Right forelimb (tissue), 1 donor: Measurements from ENCODE around the gene SLC46A3.
"Not testable (repeated sequence)": the region's sequence is repeated elsewhere in the genome, so short reads cannot be mapped to it uniquely, and the experiment has no call there.

Source experiments
- DNase-seq: peaks from one replicate; pipeline ENCODE4 v3.0.0-alpha.2; 2018

Gene SLC46A3

DNA sequence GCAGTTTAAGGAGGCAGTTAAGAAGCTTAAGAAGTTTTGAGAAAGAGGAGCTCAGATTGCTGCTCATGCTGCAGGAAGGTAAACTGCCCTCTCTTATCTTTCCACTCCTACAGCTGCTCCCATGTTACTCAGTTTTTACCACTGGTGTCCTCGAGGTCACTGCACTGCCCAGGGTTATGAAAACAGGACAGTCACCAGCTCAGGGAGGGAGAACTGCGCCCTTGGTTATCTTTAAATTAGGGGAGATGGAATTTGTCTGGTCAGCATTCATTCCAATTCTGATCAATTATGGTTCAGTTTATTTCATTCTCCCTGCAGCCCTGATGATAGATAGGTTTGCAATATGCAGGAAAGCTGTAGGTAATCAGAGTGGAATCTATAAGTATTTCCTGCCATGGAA is 10.8 kb upstream of the SLC46A3 start:
- no peak for DNase-seq

DNA sequence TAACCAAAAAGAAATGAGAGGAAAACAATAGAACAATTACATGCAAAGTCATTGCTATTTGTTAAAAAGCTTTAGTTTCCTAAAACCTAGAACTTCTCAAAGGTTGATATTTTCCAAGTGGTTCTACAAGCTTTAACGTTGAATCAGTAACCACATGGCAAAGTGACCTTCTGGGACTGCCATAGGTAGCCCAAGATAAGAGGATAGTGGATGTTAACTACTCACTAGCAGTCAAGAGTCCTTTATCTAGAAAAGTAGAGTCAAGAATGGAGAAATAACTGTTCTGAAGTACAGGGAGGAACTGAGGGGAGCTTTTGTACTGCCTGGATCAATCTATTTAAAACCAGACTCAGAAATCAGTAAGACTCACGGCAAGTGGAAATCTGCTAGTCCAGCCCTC is 9.9 kb upstream of the SLC46A3 start:
- no peak for DNase-seq

DNA sequence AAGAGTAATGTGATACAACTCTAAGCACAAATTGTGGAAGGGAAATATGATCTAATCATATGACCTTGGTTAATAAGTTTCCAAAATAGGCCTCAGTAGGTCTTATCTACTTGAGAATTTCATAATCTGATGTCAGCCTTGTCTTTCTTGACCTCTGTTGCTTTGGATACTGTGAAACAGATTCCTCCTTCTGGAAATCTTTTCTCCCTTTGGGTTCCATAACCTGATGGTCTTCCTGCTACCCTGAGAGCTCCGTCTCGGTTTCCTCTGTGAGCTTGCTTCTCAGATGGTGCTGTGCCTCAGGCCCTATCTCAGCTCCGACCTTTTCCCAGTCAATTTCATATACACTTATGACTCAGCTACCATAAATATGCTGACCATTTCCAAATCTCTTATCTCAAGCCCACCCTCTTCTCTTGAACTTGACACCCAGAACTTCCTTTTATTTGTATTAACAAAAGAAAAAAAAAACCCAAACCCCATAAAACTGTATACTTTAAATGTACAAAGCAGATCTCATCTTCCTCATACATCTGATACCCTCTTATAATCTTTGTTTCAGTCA is 6.4 kb upstream of the SLC46A3 start:
- no peak for DNase-seq

DNA sequence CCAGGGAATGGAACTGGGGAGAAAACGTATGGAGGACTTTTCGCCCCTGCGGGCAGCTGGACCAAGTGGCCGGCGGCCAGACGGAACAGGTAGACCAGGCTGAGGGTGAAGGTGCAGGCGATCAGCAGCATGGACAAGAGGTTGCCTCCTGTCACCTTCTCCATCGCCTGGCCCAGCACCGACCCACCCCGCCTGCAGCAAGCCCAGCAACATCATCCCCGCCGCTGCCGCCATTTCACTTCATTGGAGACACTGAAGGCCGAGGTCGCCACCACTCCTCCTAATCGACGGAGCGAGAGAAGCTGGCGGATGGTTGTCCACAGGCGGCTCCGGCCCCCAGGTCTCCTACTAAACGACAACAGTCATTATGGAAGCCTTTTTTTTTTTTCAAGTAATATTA is 5.0 kb upstream of the SLC46A3 start:
- no peak for DNase-seq

DNA sequence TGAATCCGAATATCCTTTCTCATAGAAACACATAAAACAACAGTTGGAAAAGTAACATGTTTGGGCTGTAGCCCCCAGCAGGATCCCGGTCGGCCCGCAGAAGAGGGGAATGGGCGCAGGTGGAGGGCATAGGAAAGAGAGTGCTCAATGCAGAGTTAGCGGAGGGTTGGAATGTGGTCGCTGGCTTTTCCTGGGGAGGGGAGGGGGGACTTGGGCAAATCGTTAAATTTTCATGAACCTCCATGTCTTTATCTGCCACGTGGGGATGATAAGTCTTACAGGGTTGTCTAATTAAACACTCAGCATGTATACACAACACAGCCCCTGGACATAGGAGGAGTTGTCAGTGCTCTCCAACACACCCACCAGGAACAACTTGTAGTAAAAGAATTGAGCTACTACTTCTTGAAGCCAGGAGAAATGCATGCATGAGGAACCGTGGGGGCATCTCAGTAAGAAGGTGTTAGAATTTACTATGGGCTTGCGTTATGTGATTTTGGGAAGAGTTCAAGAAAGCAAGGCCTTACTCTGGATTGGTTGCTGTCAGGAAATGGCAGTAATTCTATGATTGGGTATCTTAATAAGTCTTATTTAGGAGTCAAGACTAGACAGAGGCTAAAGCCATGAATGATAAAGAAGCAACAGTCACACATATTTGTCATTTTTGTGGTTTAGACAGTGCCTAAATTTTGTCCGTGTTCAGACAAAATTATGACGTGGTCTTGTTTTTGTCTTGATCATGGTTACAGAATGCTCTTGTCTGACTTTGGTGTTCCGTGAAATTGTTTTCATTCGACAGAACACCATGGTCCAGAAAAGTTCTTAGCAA is 671 bp upstream of the SLC46A3 start:
- no peak for DNase-seq

DNA sequence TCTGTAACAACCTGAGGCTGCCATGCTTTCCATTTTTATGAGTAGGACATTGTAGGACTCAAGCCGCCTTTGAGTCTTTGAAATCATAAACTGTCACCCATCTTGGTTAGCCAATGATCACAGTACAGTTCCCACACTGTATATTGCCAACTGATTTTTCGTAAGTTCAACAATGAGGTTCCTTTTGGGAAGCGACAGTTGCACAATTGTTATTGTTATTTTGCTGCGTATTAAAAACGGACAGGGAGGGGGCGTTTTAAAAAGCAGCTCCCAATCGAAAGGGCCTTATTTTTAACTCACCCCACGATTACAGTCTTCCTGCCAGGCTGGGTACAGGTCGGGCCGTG is 601 bp downstream of the SLC46A3 start:
- no peak for DNase-seq

DNA sequence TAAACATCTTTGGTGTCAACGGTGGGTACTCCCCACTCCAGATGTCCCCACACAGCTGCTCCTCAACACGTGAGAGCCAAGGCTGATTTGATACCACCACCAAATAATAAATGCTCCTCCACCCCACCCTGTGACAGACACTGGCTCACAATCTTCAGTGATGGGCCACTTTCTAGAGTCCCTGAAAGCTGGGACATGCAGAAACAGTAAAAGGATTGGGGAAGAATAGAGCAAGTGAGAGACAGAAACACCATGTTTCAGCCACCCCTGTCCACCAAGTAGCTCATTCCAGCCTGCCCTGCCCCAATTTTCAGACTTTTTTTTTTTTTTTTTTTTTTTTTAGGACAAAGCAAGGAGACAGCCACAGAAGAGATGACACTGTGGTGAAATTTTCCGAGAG is 1.6 kb downstream of the SLC46A3 start:
- DNase-seq: no peak

DNA sequence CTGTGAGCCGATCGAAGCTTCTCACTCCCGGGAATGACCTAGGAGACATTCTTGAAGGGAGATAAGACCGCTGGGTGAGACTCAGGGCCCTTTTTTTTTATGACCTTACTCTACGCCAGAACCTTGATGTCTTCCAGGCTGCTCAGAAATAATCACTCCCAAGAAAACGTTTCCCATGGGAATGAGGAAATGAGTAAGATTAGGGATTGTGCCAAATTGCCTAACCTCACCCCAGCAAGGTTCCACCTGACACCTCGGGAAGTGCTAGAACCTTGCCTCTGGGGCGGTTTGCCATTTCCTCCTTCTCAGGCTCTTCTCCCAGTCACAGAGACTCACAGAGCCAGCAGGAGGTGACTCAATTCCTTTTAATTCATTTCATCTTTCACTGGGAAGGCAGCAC is 2.3 kb downstream of the SLC46A3 start:
- no peak for DNase-seq

DNA sequence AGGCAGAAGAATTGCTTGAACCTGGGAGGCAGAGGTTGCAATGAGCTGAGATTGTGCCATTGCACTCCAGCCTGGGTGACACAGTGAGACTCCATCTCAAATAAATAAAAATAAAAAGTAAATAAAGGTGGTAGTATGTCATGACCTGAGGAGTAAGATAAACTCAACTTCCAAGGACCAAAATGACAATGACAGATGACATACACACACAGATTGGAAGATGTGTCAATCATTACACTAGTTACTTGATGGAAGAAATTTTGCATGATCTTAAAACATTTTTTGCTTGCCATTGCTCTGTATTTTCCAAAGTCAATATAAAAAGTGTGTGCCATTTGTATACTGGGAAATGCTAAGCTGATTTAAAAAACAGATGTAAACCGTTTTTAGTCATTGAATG is 4.1 kb downstream of the SLC46A3 start:
- DNase-seq: no peak

DNA sequence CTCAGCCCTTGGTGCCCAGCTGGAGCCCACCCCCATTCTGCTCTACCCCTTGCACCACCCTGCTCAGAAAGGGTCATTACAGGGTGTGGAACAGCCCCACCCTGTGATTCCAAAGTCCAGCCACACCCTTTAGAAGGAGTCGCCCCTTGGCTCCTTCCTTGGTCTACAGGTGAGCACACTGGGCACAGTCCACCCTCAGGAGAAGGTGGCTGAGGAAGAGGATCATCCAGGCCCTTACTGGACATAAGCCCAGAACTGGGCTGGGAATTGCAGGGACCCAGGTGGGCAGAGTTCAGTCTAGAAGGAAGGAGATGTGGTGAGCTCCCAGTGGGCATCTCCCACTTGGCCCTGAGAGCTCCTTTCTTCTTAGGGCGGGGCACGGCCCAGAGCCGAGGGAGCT is 8.6 kb downstream of the SLC46A3 start:
- DNase-seq: no peak

DNA sequence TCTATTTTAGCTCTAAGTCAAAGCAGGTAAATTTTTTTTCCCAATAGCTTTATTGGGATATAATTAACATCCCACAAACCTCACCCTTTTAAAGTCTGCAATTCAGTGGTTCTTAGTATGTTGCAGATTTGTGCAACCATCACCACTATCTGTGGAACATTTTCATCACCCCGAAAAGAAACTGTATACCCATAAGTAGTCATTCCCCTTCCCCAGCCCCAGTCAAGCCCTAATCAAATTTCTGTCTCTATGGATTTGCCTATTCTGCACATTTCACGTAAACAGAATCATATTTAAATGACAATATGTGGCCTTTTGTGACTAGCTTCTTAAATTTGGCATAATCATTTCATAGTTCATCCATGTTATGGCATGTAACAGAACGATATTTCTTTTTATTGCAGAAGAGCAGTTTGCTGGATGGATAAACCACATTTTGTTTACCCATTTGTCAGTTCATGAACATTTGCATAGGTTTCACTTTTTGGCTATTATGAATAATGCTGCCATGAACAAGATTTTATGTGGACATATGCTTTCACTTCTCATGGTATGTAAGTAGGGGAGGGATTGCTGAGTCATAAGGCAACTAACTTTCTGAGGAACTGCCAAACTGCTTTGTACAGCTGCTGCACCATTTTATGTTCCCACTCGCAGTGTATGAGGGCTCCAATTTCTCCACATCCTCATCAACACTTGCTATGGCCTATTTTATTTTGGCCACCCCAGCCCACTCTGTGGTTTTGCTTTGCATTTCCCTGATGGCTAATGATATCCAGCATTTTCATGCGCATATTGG is 10.9 kb downstream of the SLC46A3 start:
- no peak for DNase-seq

DNA sequence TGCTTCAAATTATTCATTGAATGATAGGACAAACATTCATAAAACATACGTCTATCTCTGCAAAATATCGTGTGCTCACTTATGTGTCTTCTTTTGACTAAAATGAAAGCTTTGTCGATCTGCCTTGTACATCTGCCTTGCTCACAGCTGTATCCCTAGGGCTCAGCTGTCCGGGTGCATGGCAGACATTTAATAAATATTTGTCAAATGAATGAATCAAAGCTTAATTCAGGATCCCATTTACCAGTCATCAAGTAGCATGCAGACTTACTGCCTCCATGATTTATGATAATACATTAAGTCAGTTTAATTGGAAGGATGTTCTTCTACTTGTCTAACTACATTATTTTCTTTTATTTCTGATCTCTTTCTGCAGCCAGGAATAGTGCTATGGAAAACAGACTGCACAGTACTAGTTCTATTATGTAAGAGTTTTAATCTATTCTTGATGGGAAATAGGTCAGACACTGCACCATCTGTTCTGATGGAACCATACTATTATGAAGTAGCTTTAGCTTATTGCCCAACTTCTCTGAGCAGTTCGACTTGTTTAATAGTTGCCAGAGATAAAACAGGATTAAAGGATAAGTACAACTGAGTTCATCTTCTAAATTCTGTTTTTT is 13.2 kb downstream of the SLC46A3 start:
- no peak for DNase-seq

DNA sequence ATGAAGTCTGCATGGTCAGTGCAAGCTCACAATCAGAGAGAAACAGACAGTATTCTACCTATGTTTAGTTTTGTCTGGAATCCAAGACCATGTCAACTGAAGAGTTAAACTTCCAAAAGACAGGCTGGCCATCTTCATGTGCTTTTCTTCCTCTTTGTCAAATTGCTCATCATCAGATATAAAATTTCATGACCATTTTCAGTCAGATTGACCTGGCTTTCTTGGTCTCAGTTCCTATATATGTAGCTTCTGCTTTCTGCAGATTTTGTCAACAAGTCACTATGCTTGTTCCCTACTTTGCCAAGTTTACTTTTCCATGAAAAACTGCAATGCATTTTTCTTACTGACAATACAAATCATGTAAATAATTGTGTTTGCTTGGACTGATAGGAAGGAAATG is 13.9 kb downstream of the SLC46A3 start:
- no peak for DNase-seq

DNA sequence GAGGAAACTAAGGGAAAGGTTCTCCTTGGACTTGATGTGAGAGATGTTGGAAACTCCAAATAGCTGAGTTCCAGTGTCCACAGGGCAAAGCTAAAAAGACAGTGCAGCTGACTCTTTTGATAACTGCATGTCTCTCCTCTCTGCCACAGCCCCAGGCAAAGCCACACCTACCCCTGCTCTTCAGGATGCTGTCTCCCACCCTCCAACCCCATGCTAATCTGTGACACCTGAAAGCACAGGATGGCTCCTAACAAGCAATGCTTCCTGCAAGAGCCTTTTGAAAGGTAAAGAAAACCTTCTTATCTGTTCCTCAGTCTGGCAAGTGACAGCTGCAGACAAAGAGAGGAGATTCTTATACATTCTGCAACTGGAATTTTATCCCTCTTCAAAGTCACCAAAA is 14.5 kb downstream of the SLC46A3 start:
- DNase-seq: no peak

DNA sequence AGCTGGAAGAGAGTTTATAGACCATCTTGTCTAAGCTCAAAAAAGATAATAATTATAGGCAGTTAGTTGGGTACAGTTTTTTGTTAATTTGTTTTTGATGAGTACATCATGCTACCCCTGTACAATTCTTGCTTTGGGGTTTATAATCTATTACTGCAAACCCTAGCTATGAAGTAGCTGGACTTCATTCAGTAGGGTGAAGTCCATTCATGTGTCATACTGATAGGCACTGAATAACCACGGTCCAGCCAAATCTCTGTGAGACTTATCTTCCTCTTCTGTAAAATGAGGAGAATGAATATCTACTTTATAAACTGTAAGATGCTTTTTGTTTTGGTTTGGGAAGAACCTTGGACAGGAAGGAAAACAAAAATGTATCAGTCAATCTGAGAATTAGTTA is 19.5 kb downstream of the SLC46A3 start:
- DNase-seq: no peak

DNA sequence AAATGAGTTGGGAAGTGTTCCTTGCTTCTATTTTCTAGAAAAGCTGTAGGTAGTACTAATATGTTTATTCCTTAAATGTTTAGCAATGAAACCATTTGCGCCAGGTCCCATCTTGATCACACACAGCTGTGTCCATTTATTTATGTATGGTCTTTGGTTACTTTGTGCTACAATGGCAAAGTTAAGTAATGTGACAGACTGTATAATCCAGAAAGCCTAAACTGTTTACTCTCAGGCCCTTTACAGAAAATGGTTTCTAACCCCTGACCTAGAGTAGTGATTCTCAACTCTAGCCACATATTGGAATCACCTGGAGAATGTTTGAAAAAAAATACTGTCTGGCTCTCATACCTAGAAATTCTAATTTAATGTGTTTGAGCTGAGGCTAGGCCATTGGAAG is 21.3 kb downstream of the SLC46A3 start:
- DNase-seq: no peak

DNA sequence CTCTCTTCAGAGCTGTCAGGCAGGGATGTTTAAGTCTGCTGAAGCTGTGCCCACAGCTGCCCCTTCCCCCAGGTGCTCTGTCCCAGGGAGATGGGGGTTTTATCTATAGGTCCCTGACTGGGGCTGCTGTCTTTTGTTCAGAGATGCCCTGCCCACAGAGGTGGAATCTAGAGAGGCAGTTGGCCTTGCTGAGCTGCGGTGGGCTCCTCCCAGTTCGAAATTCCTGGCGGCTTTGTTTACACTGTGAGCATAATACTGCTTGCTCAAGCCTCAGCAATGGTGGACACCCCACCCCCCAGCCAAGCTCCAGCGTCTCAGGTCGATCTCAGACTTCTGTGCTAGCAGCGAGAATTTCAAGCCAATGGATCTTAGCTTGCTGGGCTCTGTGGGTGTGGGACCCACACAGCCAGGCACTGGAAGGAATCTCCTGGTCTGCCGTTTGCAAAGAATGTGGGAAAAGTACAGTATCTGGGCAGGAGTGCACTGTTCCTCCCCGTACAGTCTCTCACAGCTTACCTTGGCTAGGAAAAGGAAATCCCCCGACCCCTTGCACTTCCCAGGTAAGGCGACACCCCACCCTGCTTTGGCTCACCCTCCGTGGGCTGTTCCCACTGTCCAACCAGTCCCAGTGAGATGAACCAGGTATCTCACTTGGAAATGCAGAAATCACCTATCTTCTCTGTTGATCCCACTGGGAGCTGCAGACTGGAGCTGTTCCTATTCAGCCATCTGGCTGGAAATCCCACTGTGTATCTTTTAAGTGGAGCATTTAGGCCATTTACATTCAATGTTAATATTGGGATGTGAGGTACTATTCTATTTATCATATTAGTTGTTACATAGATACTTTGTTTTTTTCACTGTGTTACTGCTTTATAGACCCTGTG is 24.9 kb downstream of the SLC46A3 start:
- not testable (repeated sequence) for DNase-seq

DNA sequence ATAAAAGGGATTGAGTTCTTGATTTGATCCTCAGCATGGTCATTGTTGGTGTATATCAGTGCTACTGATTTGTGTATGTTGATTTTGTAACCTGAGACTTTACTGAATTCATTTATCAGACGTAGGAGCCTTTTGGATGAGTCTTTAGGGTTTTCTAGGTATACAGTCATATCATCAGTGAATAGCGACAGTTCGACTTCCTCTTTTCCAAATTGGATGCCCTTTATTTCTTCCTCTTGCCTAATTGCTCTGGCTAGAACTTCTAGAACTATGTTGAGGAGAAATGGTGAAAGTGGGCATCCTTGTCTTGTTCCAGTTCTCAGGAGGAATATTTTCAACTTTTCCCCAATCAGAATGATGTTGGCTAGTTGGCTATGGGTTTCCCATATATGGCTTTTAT is 32.9 kb downstream of the SLC46A3 start:
- no peak for DNase-seq

DNA sequence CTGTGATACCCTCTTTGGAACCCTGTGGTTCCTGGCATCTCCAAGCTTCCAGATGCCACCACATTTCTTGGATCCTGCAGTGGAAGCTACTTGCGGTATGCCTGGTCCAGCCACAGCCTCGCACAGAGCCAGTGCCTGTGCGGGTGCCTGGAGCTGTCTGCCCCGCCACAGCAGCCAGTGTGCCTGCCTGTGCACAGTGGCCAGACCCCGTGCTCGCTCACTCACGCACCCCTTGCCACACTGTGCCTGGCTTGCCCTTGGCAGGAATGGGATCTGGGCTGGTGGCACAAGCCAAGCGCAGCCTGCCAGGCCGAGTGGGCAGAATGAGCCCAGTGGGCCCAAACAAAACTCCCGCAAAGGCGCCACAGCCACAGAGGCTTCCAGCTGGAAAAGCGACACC is 33.7 kb downstream of the SLC46A3 start:
- DNase-seq: no peak

DNA sequence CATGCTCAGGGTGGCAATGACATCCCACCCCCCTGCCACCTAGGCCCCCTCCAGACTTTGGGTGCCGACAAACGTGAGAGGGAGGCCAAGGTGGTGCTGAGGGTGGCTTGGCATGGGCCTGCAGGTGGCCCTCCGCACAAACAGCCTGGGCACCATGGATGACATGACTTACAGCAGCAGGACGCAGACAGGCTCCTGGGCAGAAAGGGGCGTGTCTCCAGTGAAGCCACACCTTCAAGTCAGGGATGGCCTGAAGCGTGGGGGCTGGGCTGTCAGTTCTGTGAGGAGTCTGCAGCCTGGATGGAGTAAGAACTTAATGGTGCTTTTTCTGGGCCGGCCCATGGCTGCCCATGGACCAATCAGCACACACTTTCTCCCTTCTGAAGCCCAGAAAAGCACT is 34.5 kb downstream of the SLC46A3 start:
- DNase-seq: no peak

DNA sequence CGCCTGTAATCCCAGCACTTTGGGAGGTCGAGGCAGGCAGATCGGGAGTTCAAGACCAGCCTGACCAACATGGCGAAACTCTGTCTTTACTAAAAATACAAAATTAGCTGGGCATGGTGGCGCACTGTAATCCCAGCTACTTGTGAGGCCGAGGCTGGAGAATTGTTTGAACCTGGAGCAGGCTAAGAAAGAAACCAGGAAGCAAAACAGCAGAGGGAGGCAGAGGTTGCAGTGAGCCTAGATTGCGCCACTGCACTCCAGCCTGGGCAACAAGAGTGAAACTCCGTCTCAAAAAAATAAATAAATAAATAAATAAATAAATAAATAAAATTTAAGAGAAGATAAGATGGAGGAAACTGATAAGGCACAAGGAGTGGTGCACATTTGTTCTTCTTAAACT is 35.6 kb downstream of the SLC46A3 start:
- DNase-seq: not testable (repeated sequence)

DNA sequence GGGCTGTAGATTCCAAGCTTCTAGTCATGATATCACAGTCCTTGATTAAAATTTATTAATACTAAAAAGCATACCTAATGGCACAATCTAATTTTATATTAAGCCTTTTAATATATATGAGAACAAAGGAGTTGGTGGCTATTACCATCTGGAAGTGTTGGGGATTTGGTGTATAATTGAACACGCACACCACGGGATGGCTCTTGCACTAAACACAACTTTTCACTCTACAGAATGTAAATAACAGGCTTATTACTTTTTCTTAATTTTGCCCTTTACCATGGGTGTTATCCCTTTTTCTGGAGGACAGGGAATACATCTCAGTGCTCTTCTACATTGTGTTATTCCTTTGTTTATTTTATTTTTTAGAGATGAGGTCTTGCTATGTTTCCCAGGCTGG is 38.2 kb downstream of the SLC46A3 start:
- DNase-seq: no peak

DNA sequence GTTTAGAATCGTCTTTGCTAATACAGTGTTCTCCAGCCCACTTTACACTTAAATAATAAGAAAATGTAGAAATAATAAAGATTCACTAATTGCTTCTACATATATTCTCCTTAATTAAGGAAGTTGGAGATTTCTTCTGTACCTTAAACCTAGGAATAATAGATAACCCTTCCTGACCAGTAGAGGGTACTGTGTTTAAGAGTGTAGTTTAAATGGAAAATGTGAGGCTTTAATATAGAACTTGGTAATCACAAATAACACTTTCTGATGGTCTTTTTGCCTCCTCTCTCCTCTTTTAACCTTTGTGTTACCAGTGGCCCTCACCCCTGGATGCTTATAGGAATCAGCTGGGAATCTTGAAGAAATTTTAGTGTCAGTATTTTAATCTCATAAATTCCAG is 39.1 kb downstream of the SLC46A3 start:
- DNase-seq: no peak
